NCI-H460 (cell line): ENCODE results near the gene ACSF3. TPM values are rescaled to one million over a fixed set of nuclear protein-coding genes. Genes with fewer than 3 reads are reported as not detected.

Experiments used
- DNase-seq: peaks from one replicate; pipeline ENCODE4 v3.0.0-alpha.2; 2016; ENCODE audit warnings: low read depth; ENCODE audit errors: extremely low read depth
- total RNA-seq: library from RNA; depleted of rRNA; stranded (reverse); fragments of >200 nt; shearing (Covaris generic); gene quantifications from 2 replicates; pipeline ENCODE4 v1.2.3, GENCODE V29; 2014

Gene ACSF3
- total RNA-seq, 1 experiment from 2014 or later: 19.6 TPM

DNA sequence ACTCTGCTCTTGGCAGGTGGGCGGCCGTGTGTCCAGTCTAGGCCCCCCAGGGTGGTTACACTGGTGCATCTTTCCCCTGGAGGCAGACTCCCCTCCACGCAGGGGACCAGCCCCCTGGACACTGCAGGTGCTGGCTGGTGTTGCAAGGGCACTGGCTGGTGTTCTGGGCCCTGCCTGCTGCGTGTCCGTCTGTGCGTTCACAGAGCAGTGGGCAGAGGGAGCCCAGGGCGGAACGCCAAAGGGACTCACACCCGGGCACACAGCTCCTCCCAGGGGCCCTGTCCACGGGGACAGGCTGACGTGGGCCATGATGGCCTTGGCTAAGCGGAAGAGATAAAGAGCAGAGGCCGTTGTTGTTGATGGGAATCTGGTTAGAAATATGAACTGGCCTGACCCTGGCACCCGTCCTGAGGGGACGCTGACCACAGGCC, 27.3 kb downstream of the ACSF3 start:
- no peak for DNase-seq

DNA sequence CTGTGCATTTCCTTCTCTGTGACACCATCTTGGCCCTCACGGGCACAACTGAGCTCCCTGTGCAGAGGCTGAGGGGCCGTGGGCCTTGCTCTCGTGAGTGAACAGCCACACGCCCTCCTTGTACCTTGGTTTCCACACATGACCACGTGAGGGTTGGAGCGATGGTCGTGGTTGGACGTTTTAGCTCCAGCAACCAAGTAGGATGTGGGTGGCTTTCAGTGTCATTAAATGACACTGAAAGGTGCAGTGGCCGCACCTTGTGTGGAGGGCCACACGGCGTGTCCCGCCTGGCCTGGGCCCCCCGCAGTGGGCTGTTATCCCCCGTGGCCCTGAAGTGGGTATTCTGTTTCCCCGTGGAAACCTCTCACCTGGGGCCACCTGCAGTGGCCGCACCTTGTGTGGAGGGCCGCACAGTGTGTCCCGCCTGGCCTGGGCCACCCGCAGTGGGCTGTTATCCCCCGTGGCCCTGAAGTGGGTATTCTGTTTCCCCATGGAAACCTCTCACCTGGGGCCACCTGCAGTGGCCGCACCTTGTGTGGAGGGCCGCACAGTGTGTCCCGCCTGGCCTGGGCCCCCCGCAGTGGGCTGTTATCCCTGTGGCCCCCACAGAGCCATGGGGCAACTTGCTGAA, 28.2 kb downstream of the ACSF3 start:
- no peak for DNase-seq

DNA sequence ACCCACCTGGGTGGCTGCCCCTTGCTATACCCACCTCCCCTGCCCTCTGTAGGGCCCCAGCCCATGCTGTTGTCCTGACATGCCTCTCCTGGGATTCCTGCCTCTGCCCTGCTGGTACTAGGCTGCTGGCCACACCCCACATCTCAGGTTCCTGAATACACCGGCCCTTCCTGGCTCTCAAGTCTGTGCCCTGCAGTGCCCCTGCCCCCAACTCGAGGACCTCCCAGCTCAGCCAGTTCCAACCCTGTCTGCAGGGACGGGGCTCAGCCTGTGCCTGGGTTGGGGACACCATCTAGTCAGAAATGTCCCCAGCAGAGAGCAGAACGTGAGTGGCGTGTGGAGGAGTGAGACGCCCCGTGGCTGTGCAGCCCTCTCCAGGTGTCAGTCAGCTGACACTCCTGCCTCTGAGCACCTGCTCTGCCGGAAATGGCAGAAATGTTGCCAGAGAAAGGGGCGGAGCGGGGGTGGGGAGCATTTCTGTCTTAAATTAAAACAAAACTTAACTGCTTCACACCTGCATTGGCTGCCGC, 28.7 kb downstream of the ACSF3 start:
- no peak for DNase-seq

DNA sequence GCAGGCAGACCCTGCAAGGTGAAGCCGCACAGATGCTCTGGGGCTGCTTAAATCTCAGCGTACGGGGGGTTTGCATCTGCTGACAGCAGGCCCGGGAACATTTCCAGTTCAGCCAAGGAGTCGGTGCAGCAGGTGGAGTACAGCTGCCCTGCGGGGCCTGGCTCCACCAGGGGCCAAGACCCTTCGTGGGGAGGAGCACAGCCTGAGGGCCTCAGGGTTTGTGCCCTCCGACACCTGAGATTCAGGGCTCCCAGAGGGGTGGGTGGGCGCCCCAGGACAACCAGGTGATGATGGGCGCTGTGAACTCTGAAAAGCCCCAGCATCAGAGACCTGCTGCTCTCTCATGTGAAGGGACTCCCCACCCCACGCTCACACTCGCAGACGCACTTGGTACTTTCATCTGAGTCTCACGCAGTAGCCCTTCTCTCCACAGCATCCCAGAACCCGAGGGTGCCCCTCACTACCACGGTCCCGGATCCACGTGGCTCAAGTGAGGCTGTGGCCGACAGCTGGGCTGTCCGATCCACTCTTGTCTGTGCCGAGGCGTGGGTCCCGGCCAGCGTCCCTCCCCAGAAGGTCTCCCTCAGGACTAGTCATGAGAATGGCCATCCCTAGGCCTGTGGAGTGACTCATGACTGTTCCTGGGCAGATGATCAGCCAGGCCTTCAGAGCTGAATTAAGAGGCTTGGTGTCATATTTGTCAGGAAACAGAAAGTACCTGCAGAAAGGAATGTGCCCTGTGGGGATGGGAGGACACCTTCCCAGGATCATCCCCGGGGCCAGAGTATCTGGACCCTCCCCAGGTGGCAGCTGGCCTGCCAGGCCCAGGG, 29.6 kb downstream of the ACSF3 start:
- DNase-seq: no peak

DNA sequence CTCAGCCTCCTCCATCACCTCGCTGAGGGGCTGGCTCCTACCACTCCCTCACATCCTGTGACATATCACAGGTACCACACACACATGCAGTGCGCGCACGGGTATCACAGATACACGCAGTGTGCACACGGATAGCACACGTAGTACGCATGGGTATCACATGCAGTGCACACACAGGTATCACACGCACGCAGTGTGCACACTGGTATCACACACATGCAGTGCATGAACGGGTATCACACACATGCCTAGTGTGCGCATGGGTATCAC, 30.1 kb downstream of the ACSF3 start:
- DNase-seq: no peak

DNA sequence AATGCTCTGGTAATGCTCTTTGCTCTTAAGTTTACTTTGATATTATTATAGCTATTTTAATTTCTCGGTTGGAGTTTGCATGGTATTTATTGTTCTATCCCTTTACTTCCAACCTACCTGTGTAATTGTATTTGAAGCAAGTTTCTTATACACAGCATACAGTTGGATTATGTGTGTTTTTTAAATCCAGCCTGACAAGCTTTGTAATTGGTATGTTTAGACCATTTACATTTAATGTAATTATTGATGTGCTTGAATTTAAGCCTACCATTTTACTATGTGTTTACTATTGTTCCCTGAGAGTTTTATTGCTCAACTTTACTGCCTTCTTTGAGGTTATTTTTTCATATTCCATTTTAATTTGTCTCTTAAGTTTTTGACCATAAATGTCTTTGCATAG, 35.7 kb downstream of the ACSF3 start:
- no peak for DNase-seq

DNA sequence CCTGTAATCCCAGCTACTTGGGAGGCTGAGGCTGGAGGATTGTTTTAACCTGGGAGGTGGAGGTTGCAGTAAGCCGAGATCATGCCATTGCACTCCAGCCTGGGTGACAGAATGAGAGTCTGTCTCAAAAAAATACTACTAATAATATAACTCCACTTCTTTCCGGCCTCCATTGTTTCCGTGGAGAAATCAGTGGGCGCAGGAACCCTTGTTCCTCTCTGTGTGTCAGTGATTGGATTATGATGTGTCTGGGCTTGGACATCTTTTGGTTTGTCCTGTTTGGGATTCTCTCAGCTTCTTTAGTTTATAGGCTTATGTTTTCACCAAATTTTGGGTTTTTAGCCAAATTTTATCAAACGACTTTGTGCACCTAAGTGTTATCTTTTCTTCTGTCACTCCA, 36.8 kb downstream of the ACSF3 start:
- DNase-seq: no peak

DNA sequence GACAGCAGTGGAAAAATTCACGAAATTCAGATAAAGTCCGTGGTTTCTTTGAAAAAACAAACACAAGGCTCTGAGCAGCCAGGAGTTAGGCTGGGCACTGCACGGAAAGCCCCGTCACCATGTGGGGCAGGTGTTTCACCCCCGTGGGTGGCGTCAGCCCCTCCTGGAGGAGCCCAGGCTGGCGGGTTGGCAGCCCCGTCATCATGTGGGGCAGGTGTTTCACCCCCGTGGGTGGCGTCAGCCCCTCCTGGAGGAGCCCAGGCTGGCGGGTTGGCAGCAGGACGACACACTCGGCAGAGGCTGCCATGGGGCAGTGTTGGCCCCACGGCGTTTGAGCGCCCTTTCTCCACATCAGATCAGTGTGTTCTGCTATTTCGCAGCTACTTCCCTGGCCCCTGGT, 38.1 kb downstream of the ACSF3 start:
- DNase-seq: no peak

DNA sequence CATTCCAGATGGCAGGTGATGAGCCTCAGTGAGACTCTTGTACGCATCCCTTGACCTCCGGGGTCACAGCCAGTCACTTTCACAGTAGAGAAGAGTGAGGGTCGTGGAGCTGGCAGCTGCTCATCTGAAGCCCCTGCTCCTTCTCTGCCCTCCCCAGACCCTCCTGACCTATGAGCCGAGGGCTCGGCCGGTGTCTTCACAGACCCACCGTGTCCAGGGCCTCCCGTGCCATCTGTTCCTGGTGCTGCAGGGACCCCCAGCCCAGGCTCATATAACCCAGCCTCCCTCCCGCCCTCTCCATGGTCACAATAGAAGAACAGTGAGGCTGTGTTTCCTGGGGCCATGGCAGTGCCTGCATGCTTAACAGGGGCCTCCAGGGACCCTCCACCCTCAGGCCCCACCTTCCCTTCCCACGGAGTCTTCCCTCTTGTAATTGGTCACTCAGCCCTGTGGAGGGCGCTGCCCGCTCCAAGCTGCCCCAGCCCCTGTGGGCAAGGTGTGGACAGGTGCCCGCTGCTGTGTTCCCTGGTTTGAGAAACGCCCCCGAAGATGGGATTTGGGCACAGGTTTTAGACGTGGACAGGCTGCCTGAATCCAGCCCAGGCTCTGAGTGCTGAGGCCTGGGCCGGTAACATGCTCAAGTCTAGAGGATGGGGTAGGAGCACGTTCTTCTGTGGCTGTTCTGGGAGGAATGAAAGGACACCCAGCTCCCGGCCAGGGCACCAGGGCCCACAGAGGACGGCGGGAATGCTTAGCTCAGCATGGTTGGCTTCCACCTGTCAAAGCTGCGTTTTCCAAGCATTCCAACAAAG, 38.7 kb downstream of the ACSF3 start:
- no peak for DNase-seq

DNA sequence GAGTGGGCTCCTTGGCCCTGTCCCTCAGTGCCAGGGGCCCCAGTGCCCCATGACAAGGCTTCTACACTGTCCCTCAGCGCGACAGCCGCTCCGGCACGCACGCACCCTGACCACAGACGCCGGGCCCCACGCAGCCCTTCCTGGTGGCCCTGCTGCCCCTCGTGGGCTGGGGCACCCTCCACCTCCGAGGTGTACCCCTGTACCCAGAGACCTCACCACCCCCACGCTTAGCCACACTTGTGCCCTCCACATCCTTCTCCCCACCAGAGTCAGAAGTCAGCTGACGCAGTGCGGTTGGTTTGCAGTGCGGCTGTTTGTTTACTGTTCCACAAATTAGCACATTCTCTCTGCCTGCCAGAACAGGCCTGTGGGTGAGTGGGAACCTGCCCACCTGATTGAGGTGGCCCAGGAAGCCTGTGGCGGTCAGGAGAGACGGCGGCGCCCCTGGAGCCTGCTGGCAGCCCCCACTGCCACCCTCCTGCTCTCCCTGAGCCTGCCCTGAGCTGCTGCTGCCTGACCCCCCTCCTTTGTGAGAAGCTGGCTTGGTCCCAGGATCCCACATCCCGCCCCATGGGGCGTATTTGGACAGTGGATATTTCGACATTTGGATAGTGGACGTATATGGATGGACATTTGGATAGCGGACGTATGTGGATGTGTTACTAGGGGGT, 39.9 kb downstream of the ACSF3 start:
- DNase-seq: no peak

DNA sequence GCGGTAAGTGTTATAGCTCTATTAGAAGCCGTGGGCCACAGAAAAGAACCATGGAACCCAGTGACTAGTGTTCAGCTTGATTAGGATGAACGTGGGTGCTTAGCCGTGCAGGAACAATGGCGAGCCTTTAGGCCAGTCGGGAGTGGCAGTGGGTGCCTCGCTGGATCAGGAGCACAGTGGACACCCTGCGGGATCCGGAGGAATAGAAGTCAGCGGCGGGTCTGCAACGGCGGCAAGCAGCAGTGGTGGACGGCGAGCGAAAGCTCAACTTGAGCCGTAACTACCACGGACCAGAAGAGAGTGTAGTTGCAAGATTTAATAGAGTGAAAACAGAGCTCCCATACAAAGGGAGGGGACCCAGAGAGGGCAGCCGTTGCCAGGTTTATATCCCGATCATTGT, 40.6 kb downstream of the ACSF3 start:
- no peak for DNase-seq

DNA sequence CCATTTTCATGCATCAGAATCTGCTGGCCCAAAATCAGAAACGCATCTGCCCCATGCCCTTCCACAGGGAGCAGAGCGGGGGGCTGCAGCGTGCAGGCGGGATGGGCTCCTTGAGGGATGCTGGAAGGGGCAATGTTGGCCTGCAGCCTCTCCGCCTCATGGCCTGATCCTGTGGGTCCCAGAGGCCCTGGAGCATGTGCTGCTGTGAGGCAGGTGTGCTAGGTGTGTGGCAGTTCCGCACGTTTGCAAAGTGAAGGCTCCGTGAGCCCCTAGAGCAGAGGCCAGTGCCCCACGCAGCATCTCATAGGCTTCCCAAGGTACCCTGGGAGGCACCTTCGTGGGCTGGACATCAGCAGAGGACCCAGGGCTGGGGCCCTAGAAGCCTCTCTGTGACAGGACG, 41.5 kb downstream of the ACSF3 start:
- DNase-seq: no peak

DNA sequence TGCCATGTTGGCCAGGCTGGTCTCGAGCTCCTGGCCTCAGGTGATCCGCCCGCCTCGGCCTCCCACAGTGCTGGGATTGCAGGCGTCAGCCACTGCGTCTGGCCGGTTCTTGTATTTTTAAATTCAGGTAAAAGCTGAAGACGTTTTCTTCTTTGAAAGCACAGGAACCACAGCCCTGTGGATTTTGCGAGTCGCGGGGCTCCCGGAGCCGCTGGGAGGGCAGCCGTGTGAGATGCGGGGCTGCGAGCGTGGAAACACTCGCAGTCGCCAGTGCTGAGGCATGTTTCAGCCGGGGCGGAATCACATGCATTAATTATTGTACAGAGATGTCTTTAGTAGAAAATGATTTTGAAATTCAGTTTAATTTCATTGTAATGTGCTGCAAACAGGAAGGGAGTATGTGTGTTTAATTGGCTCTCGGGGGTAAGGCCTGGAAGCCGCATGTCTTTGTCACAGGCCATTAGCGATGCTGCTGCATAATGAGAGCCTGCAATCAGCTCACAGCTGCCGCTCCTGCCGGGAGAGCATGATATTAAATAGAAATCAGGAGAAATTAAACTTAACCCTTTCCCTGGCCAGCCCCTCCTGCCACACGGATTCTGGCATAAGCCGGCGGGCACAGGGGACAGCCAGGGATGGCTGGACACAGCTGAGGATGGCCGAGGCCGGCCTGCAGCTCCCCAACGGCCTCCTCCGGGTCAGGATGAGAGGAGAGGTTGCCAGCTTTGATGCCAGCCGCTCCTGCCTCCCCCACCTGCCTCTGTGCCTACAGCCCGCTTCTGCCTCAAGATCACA, 42.5 kb downstream of the ACSF3 start:
- DNase-seq: no peak

DNA sequence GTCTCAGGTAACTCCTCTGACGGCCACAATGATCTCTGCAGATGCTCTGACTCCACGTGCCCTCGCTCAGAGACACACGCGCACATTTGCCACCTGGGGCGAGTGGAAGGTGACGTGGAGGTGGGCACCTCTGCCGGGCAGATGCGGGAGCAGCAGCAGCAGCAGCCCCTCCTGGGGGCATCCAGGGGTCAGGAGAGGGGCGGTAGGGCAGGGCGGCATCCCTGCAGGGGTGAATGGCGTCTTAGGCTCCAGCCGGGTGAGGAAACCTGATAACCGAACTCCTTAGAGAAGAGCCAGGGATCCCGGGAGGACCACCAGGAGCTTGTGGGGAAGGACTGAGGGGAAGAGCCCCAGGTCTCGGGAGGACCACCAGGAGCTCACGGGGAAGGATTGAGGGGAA, 43.3 kb downstream of the ACSF3 start:
- DNase-seq: no peak

DNA sequence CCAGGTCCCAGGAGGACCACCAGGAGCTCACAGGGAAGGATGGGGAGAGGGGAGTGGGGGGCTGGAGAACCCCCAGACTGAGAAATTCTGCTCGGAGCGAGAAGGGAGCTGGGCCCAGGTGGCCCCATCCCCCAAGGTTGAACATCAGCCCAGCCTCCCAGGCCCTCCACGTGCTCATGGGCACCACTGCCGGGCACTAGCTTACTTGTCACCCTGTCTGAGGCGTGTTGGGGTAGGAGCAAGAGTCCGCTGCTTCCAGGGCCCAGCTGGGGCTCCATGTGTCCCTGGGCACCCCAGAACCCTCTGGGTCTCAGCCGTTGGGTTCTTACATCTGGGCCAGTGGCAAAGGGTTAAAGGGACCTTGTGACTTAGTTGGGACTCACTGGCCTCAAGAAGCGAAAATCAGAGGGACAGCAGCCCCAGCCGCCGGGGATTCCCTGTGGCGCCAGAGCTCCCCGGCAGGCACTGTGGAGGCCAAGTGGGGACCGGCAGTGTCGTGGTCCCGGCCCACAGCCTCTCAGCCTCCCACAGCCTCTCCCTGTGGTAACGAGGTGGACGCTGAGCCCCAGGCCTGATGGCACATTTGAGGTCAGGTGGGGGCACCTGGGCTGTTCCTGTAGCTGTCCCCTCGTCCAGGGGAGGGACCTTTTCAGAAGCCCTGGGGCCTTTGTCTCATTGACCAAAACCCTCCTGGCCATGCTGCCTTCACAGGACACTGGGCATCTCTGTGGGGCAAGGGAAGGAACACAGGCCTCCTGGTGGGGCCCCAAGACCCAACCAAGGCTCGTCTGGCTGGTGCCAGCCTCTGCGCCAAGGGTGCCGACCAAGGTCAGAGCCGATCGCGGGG, 44.2 kb downstream of the ACSF3 start:
- no peak for DNase-seq

DNA sequence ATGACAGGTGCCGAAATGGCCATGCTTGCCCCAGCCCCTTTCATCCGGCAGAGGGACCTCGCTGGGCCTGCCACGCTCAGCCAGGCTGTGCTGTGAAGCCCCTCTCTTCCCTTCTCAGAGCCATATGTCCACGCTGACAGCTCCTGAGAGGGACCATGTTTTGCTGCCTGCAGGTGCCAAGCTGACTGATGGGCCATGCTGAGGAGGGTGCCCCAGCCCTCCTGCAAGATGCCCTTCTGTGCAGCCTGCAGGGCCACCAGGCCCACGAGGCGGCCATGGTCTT, 44.8 kb downstream of the ACSF3 start:
- no peak for DNase-seq

DNA sequence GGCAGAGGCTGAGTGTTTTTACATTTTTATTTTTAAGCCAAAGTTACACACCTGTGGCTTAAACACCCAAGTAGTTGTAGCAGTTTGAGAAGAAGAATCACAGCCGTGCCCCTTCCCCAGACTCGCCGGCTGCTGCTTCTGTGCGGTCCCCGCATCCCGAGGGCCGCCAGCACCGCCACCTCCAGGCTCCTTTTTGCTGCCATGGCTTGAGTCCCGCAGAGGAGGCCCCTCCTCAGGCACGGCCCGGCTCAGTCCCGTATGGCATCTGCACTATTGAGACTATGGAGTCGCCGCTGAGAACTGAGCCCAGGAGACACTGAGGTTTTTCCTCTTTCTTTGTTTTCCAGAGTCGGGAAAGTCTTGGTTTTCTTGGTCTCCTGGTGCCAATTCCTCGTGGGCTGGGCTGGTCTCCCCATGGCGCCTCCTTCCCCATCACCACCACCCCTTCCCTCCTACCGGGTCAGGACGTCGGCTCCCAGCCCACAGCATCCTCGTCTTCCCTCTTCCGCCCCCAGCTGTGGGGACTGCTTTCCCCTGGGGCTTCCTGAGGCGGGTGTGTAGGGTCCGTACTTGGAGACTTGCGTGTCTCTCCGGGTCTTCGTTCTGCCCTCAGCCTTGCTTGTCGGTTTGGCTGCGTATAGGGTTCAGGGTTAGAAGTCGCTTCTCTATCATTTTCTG, 45.3 kb downstream of the ACSF3 start:
- no peak for DNase-seq

DNA sequence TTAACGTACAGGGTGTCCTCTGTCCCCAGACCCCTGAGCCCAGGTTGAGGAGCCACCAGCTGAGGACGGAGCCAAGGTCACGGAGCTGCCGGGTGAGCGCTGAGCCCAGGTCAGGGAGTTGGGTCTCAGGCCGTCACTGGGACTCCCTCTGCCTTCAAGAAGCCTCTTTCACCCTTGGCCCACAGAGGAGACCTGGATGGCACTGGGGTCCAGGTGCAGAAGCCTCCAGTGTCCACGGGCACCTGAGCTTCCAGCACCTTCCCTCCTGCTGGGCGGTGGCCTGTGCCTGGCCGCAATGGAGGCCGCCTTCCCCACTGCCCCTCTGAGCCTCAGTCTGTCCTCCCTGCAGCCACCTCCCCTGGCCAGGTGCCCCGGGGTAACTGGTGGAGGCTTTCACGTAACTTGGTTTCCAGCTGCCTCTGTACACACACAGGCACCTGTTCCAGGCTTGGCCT, 46.3 kb downstream of the ACSF3 start:
- no peak for DNase-seq

DNA sequence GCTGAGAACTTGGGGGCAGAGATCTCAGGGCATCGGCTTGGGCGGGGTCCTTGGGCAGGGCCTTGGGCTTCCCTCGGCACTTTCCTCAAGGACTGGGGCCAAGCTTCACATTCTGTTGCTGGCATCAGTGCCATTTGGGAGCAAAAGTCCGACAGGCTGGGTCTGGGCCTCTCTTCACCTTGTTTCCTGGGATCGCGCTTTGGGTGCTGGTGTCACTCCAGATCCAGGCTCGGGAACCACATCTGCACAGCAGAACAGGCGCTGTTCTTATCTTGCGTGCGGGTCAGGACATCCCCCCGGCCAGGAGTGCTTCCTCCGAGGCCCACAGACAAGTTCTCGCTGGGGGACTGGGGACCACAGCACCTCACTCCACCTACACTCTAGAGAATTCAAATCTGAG, 46.7 kb downstream of the ACSF3 start:
- no peak for DNase-seq
